Activated T-cell treated with anti-CD3 and anti-CD28 coated beads, Interleukin-2, amount 50 U/mL, for 24 hours (primary cell): ENCODE data around the gene PNMA6A.
A peak's percentile ranks its signal among the peaks of the same experiment; 100 is the strongest.
"Not testable (repeated sequence)": the region's sequence is repeated elsewhere in the genome, so short reads cannot be mapped to it uniquely, and the experiment has no call there.

Source experiments
- DNase-seq: peaks from one replicate; pipeline ENCODE4 v3.0.0-alpha.2; 2020
- H3K27ac Mint-ChIP-seq: 2 replicates; pipeline ENCODE4 v1.8.0; 2020; ENCODE audit warnings: mild to moderate bottlenecking, mixed read lengths
- H3K27me3 Mint-ChIP-seq: 2 replicates; pipeline ENCODE4 v1.8.0; 2020; ENCODE audit warnings: mixed read lengths
- H3K36me3 Mint-ChIP-seq: 2 replicates; pipeline ENCODE4 v1.8.0; 2020; ENCODE audit warnings: low read depth, mixed read lengths
- H3K4me1 Mint-ChIP-seq: 2 replicates; pipeline ENCODE4 v1.8.0; 2020; ENCODE audit warnings: low read depth, mixed read lengths
- H3K4me3 Mint-ChIP-seq: 2 replicates; pipeline ENCODE4 v1.8.0; 2020; ENCODE audit warnings: mild to moderate bottlenecking, moderate library complexity, mixed read lengths
- H3K9me3 Mint-ChIP-seq: 2 replicates; pipeline ENCODE4 v1.8.0; 2020; ENCODE audit warnings: mixed read lengths

PNMA6A gene

DNA sequence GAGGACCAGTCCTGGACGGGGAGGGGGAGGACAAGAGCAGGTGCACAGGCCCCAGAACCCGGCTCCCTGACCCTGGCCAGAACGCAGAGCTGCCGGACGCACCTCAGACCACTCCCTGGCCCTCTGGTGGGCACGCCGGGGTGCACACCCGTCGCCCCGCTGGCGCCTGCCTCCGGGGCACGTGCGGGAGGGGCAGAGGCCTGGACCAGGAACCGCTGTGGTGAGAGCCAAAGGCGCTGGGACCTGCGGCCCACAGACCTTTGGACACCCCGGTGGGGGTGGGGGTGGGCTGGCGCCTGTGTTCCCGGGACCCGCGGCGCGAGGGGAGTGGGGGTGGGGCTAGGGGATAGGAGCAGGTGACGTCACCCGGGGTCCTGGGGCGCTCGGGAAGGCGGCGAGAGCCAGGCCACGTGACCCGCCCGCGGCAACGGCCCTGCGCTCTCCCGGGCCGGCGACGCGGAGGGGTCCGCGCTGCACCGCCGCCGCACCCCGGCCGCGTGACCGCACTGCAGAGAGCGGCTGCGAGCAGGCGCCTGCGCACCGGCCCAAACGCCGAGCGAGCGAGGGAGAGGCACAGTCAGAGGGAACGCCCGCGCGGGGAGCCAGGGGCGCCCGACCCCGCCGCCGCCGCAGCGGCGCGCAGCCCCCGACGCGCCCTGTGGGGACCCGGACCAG is at the start of gene PNMA6A:
TSS of gene PNMA6A (plus strand) at position 546 of the 675 bp plus-strand sequence. CDS start 609 bp downstream, outside the sequence.
- not testable (repeated sequence) for DNase-seq, H3K4me1 Mint-ChIP-seq, H3K27ac Mint-ChIP-seq, H3K4me3 Mint-ChIP-seq, H3K9me3 Mint-ChIP-seq, H3K36me3 Mint-ChIP-seq, H3K27me3 Mint-ChIP-seq

GRCh38 chrX:153026501-153026900 is 45.8 kb upstream of the PNMA6A start:
- H3K36me3 Mint-ChIP-seq, DNase-seq, H3K27ac Mint-ChIP-seq, H3K4me1 Mint-ChIP-seq, H3K9me3 Mint-ChIP-seq, H3K4me3 Mint-ChIP-seq: not testable (repeated sequence)
- H3K27me3 Mint-ChIP-seq = peaks cover 14% of the 10 kb centered on the region

DNA sequence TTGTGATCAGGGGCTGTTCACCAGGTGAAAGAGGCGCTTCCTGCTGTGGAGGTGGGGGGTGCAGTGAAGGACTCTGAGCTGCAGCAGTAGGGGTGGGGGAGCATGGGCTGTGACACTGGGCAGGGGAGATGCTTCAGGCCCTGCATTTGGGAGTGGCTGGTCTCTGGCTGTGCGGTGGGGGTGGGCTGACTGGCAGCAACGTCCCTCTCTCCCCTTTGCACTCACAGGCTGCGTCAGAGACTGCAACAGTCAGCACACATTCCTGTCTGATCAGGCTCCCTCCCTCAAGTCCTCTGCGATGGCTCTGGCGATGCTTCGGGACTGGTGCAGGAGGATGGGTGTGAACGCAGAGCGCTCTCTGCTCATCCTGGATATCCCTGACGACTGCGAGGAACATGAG is 43.8 kb upstream of the PNMA6A start:
- peaks cover 19% of the 10 kb centered on the region for H3K27me3 Mint-ChIP-seq
- not testable (repeated sequence) for H3K27ac Mint-ChIP-seq, H3K4me3 Mint-ChIP-seq, H3K9me3 Mint-ChIP-seq, DNase-seq, H3K36me3 Mint-ChIP-seq, H3K4me1 Mint-ChIP-seq

GRCh38 chrX:153029162-153029561 is 43.1 kb upstream of the PNMA6A start:
- Mint-ChIP-seq H3K27ac (no peak overlapping the region), H3K27me3 (peaks cover 15% of the 10 kb centered on the region), H3K36me3 (no peaks in the 10 kb centered on the region), H3K4me1 (peaks cover 10% of the 10 kb centered on the region), H3K4me3 (no peak overlapping the region), H3K9me3 (no peaks in the 10 kb centered on the region)
- DNase-seq = no peak

- Mint-ChIP-seq H3K4me3 (no peak overlapping the region), H3K36me3 (no peaks in the 10 kb centered on the region), H3K4me1 (peaks cover 10% of the 10 kb centered on the region), H3K9me3 (peaks cover 4% of the 10 kb centered on the region), H3K27ac (no peak overlapping the region), H3K27me3 (peaks cover 15% of the 10 kb centered on the region)
- DNase-seq = no peak
These were observed 42.4 kb upstream of the PNMA6A start for GRCh38 chrX:153029875-153030274.

- peaks cover 3% of the 10 kb centered on the region for H3K36me3 Mint-ChIP-seq
- peaks cover 4% of the 10 kb centered on the region for H3K9me3 Mint-ChIP-seq
- peaks cover 10% of the 10 kb centered on the region for H3K4me1 Mint-ChIP-seq
- no peak overlapping the region for H3K4me3 Mint-ChIP-seq
- no peak overlapping the region for H3K27ac Mint-ChIP-seq
- H3K27me3 Mint-ChIP-seq = peaks cover 15% of the 10 kb centered on the region
- no peak for DNase-seq
These were observed 41.5 kb upstream of the PNMA6A start for GRCh38 chrX:153030801-153031200.

- H3K4me3 Mint-ChIP-seq = peak overlapping the region; percentile 79
- H3K9me3 Mint-ChIP-seq = peaks cover 4% of the 10 kb centered on the region
These were observed 39.7 kb upstream of the PNMA6A start for GRCh38 chrX:153032397-153033118.

GRCh38 chrX:153049093-153049492 is 23.2 kb upstream of the PNMA6A start:
- Mint-ChIP-seq H3K27me3 (peaks cover 32% of the 10 kb centered on the region), H3K9me3 (peaks cover 12% of the 10 kb centered on the region), H3K4me1 (no peaks in the 10 kb centered on the region), H3K36me3 (peaks cover 24% of the 10 kb centered on the region), H3K4me3 (no peak overlapping the region), H3K27ac (no peak overlapping the region)
- no peak for DNase-seq

More at GRCh38 chrX:153032397-153033118, 39.7 kb upstream of the PNMA6A start:
- Mint-ChIP-seq H3K4me1 (peaks cover 10% of the 10 kb centered on the region), H3K36me3 (peaks cover 7% of the 10 kb centered on the region), H3K27me3 (peaks cover 18% of the 10 kb centered on the region), H3K27ac (peak overlapping the region; percentile 93)
- DNase-seq = peak; percentile 84

DNA sequence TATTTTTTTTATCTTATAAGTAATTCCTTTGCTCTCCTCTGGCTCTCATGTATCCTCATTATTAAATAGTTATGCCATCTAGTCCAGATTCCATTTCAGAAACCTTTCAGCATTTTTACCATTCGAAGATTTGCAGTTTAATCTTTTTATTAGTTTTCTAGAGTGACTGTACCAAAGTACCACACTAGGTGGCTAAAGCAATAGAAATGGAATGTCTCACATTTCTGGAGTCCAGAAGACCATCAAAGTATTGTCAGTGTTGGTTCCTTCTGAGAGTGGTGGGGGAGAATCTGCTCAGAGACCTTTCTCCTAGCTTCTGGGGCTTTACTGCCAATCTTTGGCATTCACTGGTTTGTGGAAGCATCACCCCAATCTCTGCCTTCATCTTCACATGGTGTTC is 19.7 kb upstream of the PNMA6A start:
- H3K9me3 Mint-ChIP-seq = peaks cover 12% of the 10 kb centered on the region
- H3K4me3 Mint-ChIP-seq = no peak overlapping the region
- H3K27ac Mint-ChIP-seq = no peak overlapping the region
- peaks cover 34% of the 10 kb centered on the region for H3K27me3 Mint-ChIP-seq
- no peak for DNase-seq
- H3K4me1 Mint-ChIP-seq = no peaks in the 10 kb centered on the region
- peaks cover 22% of the 10 kb centered on the region for H3K36me3 Mint-ChIP-seq

DNA sequence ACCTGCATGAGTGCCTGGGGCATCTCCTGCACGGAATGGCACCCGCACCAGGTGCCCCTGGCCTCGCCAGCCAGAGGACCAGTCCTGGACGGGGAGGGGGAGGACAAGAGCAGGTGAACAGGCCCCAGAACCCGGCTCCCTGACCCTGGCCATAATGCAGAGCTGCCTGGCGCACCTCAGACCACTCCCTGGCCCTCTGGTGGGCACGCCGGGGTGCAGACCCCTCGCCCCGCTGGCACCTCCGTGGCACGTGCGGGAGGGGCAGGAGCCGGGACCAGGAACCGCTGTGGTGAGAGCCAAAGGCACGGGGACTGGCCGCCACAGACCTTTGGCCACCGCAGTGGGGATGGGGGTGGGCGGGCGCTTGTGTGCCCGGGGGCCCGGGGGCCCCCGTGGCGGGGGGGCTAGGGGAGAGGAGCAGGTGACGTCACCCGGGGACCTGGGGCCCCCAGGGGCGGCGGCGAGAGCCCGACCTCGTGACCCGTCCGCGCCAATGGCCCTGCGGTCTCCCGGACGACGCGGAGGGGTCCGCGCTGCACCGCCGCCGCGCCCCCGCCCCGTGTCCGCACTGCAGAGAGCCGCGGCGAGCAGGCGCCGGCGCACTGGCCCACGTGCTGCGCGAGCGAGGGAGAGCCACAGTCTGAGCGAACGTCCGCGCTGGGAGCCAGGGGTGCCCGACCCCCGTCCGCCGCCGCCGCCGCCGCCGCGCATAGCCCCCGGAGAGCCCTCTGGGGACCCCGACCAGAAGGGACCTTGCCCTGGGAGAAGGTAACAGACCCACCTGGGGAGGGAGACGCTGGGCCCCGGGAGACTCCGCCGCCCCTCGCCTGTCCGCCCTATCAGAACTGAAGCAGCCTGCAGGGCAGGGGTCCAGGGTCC is 16.1 kb upstream of the PNMA6A start, which contains the start of gene PNMA3:
TSS of gene PNMA3 (plus strand) at position 600 of the 879 bp plus-strand sequence. CDS start 586 bp downstream, outside the sequence.
- Mint-ChIP-seq H3K4me1 (no peaks in the 10 kb centered on the region), H3K4me3 (no peak within 1 kb of the TSS), H3K27me3 (peaks cover 27% of the 10 kb centered on the region), H3K27ac (no peak within 1 kb of the TSS), H3K9me3 (no peaks in the 10 kb centered on the region), H3K36me3 (no peaks in the 10 kb centered on the region)
- no peak for DNase-seq

- Mint-ChIP-seq H3K27ac (no peak overlapping the region), H3K9me3 (no peaks in the 10 kb centered on the region), H3K4me3 (no peak overlapping the region), H3K27me3 (peaks cover 23% of the 10 kb centered on the region), H3K36me3 (no peaks in the 10 kb centered on the region), H3K4me1 (peaks cover 1% of the 10 kb centered on the region)
- no peak for DNase-seq
These were observed 15.0 kb upstream of the PNMA6A start for GRCh38 chrX:153057281-153057680.

DNA sequence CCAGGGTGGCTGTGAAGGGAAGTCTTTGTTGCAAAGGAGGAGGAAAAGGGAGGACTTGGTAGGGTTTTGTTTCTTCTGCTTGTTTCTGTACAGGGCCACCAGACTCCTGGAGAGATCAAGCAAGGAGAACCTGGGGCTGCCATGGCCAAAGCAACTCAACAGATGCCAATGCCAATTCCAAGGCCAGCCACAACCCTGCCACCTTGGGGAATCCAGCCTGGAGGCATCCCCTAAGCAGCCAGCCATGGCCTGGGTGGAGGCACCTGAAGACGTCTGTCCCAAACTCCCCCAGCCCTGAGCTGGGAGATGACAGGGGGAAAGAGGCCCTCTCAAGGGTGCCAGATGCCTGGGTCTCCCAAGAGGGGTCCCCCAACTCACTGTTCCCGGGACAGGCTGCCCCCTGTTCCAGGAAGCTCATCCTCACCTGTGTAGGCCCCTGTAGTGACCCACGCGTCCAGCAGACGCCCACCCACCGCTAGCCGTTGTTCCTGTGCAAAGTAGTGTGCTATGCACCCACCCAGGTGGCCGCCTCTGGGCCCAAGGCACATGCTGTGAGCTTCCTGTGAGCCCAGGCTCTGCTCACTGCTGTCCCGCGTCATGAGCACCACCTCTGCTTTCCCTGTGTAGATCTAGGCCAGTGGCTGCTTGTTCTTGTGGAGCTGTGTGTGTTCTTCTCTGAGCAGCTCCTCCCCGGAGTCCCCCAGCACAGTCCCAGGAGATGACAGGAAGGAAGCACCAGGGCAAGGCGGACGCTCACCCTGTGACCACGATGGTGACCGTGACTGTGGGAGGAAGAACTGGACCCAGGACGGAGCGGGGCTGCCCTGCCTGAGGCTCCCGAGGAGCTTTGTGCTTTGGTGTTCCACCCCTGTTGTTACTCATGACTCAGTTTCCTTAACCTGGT is 12.8 kb upstream of the PNMA6A start:
- no peak overlapping the region for H3K4me3 Mint-ChIP-seq
- no peak overlapping the region for H3K27ac Mint-ChIP-seq
- H3K27me3 Mint-ChIP-seq = peaks cover 24% of the 10 kb centered on the region
- no peaks in the 10 kb centered on the region for H3K36me3 Mint-ChIP-seq
- no peak for DNase-seq
- H3K4me1 Mint-ChIP-seq = peaks cover 1% of the 10 kb centered on the region
- H3K9me3 Mint-ChIP-seq = no peaks in the 10 kb centered on the region

DNA sequence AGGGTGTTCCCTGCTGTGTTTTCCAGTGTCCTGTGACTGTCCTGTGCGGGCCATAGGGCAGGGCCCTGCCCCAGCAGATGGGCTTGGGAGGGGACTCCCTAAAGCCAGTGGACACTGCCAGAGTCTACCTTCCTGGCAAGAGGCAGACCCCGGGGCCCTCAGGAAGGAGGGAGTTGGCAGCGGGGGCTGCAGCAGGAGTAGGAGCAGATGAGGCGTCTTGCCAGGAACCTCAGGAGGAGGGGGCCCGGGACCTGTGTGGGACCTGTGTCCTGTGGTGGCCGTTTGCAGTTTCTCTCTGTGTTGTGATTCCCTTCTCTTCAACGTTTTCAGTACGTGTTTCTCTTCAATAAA is 12.2 kb upstream of the PNMA6A start:
- Mint-ChIP-seq H3K4me1 (peaks cover 1% of the 10 kb centered on the region), H3K4me3 (no peak overlapping the region), H3K27me3 (peaks cover 23% of the 10 kb centered on the region), H3K27ac (no peak overlapping the region), H3K9me3 (no peaks in the 10 kb centered on the region), H3K36me3 (no peaks in the 10 kb centered on the region)
- DNase-seq = no peak

DNA sequence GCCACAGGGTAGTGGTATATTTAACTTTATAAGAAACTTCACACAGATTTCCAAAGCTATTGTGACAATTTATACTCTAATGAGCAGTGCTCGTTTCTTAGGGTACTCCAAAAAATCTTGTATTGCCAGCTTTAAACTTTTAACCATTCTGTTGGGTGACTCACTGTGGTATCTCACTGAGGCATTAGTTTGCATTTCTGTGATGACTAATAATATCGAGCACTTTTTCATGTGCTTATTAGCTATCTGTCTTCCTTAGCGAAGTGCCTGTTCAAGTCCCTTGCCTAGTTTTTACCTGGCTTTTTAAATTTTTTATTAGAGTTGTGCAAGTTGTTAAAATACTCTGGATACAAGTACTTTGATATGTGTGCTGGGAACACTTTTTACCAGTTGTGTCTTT is 10.5 kb upstream of the PNMA6A start:
- no peak overlapping the region for H3K4me3 Mint-ChIP-seq
- H3K9me3 Mint-ChIP-seq = no peaks in the 10 kb centered on the region
- H3K36me3 Mint-ChIP-seq = no peaks in the 10 kb centered on the region

More for the DNA sequence above, 10.5 kb upstream of the PNMA6A start:
- DNase-seq = no peak
- H3K27me3 Mint-ChIP-seq = peaks cover 17% of the 10 kb centered on the region
- no peak overlapping the region for H3K27ac Mint-ChIP-seq
- peaks cover 1% of the 10 kb centered on the region for H3K4me1 Mint-ChIP-seq
